ENCODE measurements around the gene CSNK1E.

CSNK1E gene

GRCh38 chr22:38335077-38335476 lies 17.8 kb upstream of the CSNK1E start:
- no peak overlapping the region for H3K27ac ChIP-seq
- in situ Hi-C loops (cut with HindIII; ENCODE audit: low pct_ligation_motif_present, low sequenced_read_pairs), result loop anchor here (25.0 kb wide), 1 partner anchor 248 kb away; the partner anchor contains the start of gene SLC16A8
- TF ChIP-seq CTCF (IDR thresholded peaks at IDR 0.05; ENCODE audit: low read depth, low read length, missing control alignments), result no peak

GRCh38 chr22:38327805-38328204 lies 10.6 kb upstream of the CSNK1E start:
- Histone ChIP-seq H3K36me3 (replicated peaks) (no peaks in the 10 kb centered on the region), H3K4me3 (ENCODE audit: low read depth, low read length) (peak overlapping the region; percentile 22), H3K27me3 (replicated peaks) (no peaks in the 10 kb centered on the region), H3K27ac (no peak overlapping the region)
- no peak for DNase-seq
- TF ChIP-seq CTCF (IDR thresholded peaks at IDR 0.05; ENCODE audit: low read depth, low read length, missing control alignments), result no peak
- in situ Hi-C loops (cut with HindIII; ENCODE audit: low pct_ligation_motif_present, low sequenced_read_pairs), result loop anchor here (25.0 kb wide), 1 partner anchor 241 kb away; the partner anchor contains the start of gene SLC16A8

More at GRCh38 chr22:38335077-38335476, 17.8 kb upstream of the CSNK1E start:
- H3K4me3 ChIP-seq (ENCODE audit: low read depth, low read length), result no peak overlapping the region
- no peaks in the 10 kb centered on the region for H3K27me3 ChIP-seq (replicated peaks)
- no peak for DNase-seq
- H3K36me3 ChIP-seq (replicated peaks), result no peaks in the 10 kb centered on the region

GRCh38 chr22:38327396-38327795 lies 10.2 kb upstream of the CSNK1E start:
- Histone ChIP-seq H3K27me3 (replicated peaks) (no peaks in the 10 kb centered on the region), H3K4me3 (ENCODE audit: low read depth, low read length) (no peak overlapping the region), H3K27ac (no peak overlapping the region), H3K36me3 (replicated peaks) (no peaks in the 10 kb centered on the region)
- DNase-seq, result no peak
- in situ Hi-C loops (cut with HindIII; ENCODE audit: low pct_ligation_motif_present, low sequenced_read_pairs), result loop anchor here (25.0 kb wide), 1 partner anchor 240 kb away; the partner anchor contains the start of gene SLC16A8
- TF ChIP-seq CTCF (IDR thresholded peaks at IDR 0.05; ENCODE audit: low read depth, low read length, missing control alignments), result no peak

GRCh38 chr22:38325587-38325986 lies 8.4 kb upstream of the CSNK1E start:
- TF ChIP-seq CTCF (IDR thresholded peaks at IDR 0.05; ENCODE audit: low read depth, low read length, missing control alignments), result no peak
- Histone ChIP-seq H3K4me3 (ENCODE audit: low read depth, low read length) (no peak overlapping the region), H3K36me3 (replicated peaks) (no peaks in the 10 kb centered on the region), H3K27me3 (replicated peaks) (no peaks in the 10 kb centered on the region), H3K27ac (no peak overlapping the region)
- in situ Hi-C loops (cut with HindIII; ENCODE audit: low pct_ligation_motif_present, low sequenced_read_pairs), result loop anchor here (25.0 kb wide), 1 partner anchor 238 kb away; the partner anchor contains the start of gene SLC16A8
- no peak for DNase-seq

- no peak for TF ChIP-seq CTCF (IDR thresholded peaks at IDR 0.05; ENCODE audit: low read depth, low read length, missing control alignments)
- no peak for DNase-seq
- Histone ChIP-seq H3K36me3 (replicated peaks) (peaks cover 3% of the 10 kb centered on the region), H3K4me3 (ENCODE audit: low read depth, low read length) (no peak overlapping the region), H3K27ac (no peak overlapping the region), H3K27me3 (replicated peaks) (no peaks in the 10 kb centered on the region)
- in situ Hi-C loops (cut with HindIII; ENCODE audit: low pct_ligation_motif_present, low sequenced_read_pairs), result no loop called here
These were observed 3.6 kb upstream of the CSNK1E start for GRCh38 chr22:38320605-38321402.

Data from brain microvascular endothelial cell (primary cell).